ENCODE results near the gene ZNF644. TPM values are rescaled to one million over a fixed set of nuclear protein-coding genes. Genes with fewer than 3 reads are reported as not detected.
"Not testable (repeated sequence)": the region's sequence is repeated elsewhere in the genome, so short reads cannot be mapped to it uniquely, and the experiment has no call there.

The ZNF644 gene
- total RNA-seq, 1 donor from 2014 or later, result 60.4 TPM

- intact Hi-C loops (cut with micrococcal nuclease), result no loop called here
- peaks cover 48% of the 10 kb centered on the region for H3K36me3 Mint-ChIP-seq (ENCODE audit: low read depth)
- no peaks in the 10 kb centered on the region for H3K4me1 Mint-ChIP-seq (ENCODE audit: low read depth)
- H3K4me3 Mint-ChIP-seq, result no peak overlapping the region
- no peaks in the 10 kb centered on the region for H3K9me3 Mint-ChIP-seq
- no peaks in the 10 kb centered on the region for H3K27me3 Mint-ChIP-seq (ENCODE audit: insufficient read depth)
- H3K27ac Mint-ChIP-seq, result no peak overlapping the region
- DNase-seq (ENCODE audit: low spot score), result no peak
These were observed 85.8 kb downstream of the ZNF644 start for GRCh38 chr1:90936061-90936460.

DNA sequence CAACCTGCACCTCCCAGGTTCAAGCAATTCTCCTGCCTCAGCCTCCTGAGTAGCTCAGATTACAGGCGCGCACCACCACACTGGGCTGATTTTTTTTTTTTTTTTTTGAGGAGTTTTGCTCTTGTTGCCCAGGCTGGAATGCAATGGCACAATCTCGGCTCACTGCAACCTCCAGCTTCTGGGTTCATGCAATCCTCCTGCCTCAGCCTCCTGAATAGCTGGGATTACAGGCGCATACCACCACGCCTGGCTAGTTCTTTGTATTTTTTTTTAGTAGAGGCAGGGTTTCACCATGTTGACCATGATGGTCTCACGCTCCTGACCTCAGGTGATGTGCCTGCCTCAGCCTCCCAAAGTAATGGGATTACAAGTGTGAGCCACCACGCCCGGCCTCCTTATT, 93.6 kb downstream of the ZNF644 start:
- H3K9me3 Mint-ChIP-seq; intact Hi-C loops (cut with micrococcal nuclease); H3K27me3 Mint-ChIP-seq (ENCODE audit: insufficient read depth); DNase-seq (ENCODE audit: low spot score); H3K4me3 Mint-ChIP-seq; H3K27ac Mint-ChIP-seq: not testable (repeated sequence)
- peaks cover 29% of the 10 kb centered on the region for H3K36me3 Mint-ChIP-seq (ENCODE audit: low read depth)
- peaks cover 36% of the 10 kb centered on the region for H3K4me1 Mint-ChIP-seq (ENCODE audit: low read depth)

DNA sequence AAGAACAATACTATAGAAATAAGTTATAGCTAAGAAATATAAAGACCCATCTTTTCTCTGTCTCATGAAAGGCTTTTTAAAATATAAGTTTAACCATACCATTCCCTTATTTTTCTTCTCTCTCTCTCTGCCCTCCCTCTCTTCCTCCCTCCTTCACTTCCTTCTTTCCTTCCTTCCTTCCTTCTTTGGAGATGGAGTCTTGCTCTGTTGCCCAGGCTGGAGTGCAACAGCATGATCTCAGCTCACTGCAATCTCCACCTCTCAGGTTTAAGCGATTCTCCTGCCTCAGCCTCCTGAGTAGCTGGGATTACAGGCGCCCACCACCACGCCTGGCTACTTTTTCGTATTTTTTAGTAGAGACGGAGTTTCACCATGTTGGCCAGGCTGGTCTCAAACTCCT, 94.2 kb downstream of the ZNF644 start:
- DNase-seq (ENCODE audit: low spot score); intact Hi-C loops (cut with micrococcal nuclease); H3K27ac Mint-ChIP-seq; H3K4me3 Mint-ChIP-seq; H3K27me3 Mint-ChIP-seq (ENCODE audit: insufficient read depth); H3K9me3 Mint-ChIP-seq: not testable (repeated sequence)
- peaks cover 29% of the 10 kb centered on the region for H3K36me3 Mint-ChIP-seq (ENCODE audit: low read depth)
- H3K4me1 Mint-ChIP-seq (ENCODE audit: low read depth), result peaks cover 39% of the 10 kb centered on the region

- H3K27ac Mint-ChIP-seq, result no peak overlapping the region
- no peak overlapping the region for H3K4me3 Mint-ChIP-seq
- intact Hi-C loops (cut with micrococcal nuclease), result no loop called here
- DNase-seq (ENCODE audit: low spot score), result no peak
- H3K36me3 Mint-ChIP-seq (ENCODE audit: low read depth), result peaks cover 33% of the 10 kb centered on the region
- peaks cover 45% of the 10 kb centered on the region for H3K4me1 Mint-ChIP-seq (ENCODE audit: low read depth)
- H3K27me3 Mint-ChIP-seq (ENCODE audit: insufficient read depth), result no peaks in the 10 kb centered on the region
- H3K9me3 Mint-ChIP-seq, result no peaks in the 10 kb centered on the region
These were observed 94.9 kb downstream of the ZNF644 start for GRCh38 chr1:90926971-90927370.

- no peak for DNase-seq (ENCODE audit: low spot score)
- Mint-ChIP-seq H3K4me1 (ENCODE audit: low read depth) (peaks cover 49% of the 10 kb centered on the region), H3K36me3 (ENCODE audit: low read depth) (peaks cover 36% of the 10 kb centered on the region), H3K27me3 (ENCODE audit: insufficient read depth) (no peaks in the 10 kb centered on the region), H3K4me3 (no peak overlapping the region), H3K9me3 (no peaks in the 10 kb centered on the region), H3K27ac (no peak overlapping the region)
- intact Hi-C loops (cut with micrococcal nuclease), result no loop called here
These were observed 95.6 kb downstream of the ZNF644 start for GRCh38 chr1:90925928-90926869.

DNA sequence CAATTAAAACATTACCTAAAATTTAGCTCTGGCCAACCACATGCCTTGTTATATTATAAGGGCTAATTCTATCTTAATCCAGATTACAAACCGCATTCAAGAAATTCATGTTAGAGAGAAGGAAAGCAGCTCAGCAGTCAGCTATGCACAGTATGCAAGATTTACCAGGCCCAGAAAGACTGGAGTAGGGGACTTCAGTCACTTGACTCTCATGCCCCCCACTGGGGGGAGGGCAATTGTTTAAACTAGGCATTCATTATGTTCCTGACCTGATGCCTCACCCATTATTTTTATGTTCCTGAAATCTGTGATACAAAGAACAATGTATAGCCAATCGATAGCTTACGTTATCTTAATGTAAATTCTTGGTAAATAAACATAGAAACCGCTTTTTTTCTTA, 96.9 kb downstream of the ZNF644 start:
- no peak for DNase-seq (ENCODE audit: low spot score)
- H3K4me3 Mint-ChIP-seq, result no peak overlapping the region
- no peak overlapping the region for H3K27ac Mint-ChIP-seq
- H3K36me3 Mint-ChIP-seq (ENCODE audit: low read depth), result peaks cover 36% of the 10 kb centered on the region
- peaks cover 53% of the 10 kb centered on the region for H3K4me1 Mint-ChIP-seq (ENCODE audit: low read depth)
- H3K27me3 Mint-ChIP-seq (ENCODE audit: insufficient read depth), result no peaks in the 10 kb centered on the region
- intact Hi-C loops (cut with micrococcal nuclease), result no loop called here
- no peaks in the 10 kb centered on the region for H3K9me3 Mint-ChIP-seq

DNA sequence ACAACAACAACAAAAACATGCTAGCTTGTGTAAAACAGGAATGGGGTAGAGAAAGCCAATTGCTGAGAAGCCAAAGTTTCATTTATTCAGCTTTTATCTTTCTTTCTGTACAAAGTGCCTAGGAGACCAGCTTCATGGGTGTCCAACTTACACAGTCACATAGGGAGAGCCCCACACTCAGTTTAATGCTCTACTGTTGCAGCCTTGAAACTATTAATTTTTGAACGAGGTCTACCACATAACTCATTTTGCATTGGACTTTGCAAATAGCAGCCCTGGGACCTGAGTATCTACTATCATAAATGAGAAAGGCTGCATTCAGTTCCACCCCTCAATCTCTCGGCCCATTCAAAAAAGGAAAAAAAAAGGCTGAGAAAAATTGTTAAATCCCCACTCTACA, 98.8 kb downstream of the ZNF644 start:
- intact Hi-C loops (cut with micrococcal nuclease), result no loop called here
- peaks cover 29% of the 10 kb centered on the region for H3K36me3 Mint-ChIP-seq (ENCODE audit: low read depth)
- no peak overlapping the region for H3K4me3 Mint-ChIP-seq
- no peaks in the 10 kb centered on the region for H3K27me3 Mint-ChIP-seq (ENCODE audit: insufficient read depth)
- DNase-seq (ENCODE audit: low spot score), result no peak
- H3K4me1 Mint-ChIP-seq (ENCODE audit: low read depth), result peaks cover 60% of the 10 kb centered on the region
- H3K27ac Mint-ChIP-seq, result no peak overlapping the region
- H3K9me3 Mint-ChIP-seq, result no peaks in the 10 kb centered on the region

GRCh38 chr1:90922202-90922601, 99.6 kb downstream of the ZNF644 start:
- Mint-ChIP-seq H3K36me3 (ENCODE audit: low read depth) (peaks cover 30% of the 10 kb centered on the region), H3K4me3 (no peak overlapping the region), H3K27me3 (ENCODE audit: insufficient read depth) (no peaks in the 10 kb centered on the region), H3K4me1 (ENCODE audit: low read depth) (peaks cover 58% of the 10 kb centered on the region), H3K27ac (no peak overlapping the region), H3K9me3 (no peaks in the 10 kb centered on the region)
- intact Hi-C loops (cut with micrococcal nuclease), result no loop called here
- no peak for DNase-seq (ENCODE audit: low spot score)

GRCh38 chr1:90919900-90920299, 101.9 kb downstream of the ZNF644 start:
- no peak for DNase-seq (ENCODE audit: low spot score)
- H3K27ac Mint-ChIP-seq, result no peak overlapping the region
- no peak overlapping the region for H3K4me3 Mint-ChIP-seq
- H3K27me3 Mint-ChIP-seq (ENCODE audit: insufficient read depth), result no peaks in the 10 kb centered on the region
- peaks cover 41% of the 10 kb centered on the region for H3K4me1 Mint-ChIP-seq (ENCODE audit: low read depth)
- H3K9me3 Mint-ChIP-seq, result no peaks in the 10 kb centered on the region
- intact Hi-C loops (cut with micrococcal nuclease), result loop anchor here (2.0 to 5.0 kb wide), 2 partner anchors 43 to 97 kb away; no protein-coding TSS in a partner anchor
- H3K36me3 Mint-ChIP-seq (ENCODE audit: low read depth), result peaks cover 21% of the 10 kb centered on the region

DNA sequence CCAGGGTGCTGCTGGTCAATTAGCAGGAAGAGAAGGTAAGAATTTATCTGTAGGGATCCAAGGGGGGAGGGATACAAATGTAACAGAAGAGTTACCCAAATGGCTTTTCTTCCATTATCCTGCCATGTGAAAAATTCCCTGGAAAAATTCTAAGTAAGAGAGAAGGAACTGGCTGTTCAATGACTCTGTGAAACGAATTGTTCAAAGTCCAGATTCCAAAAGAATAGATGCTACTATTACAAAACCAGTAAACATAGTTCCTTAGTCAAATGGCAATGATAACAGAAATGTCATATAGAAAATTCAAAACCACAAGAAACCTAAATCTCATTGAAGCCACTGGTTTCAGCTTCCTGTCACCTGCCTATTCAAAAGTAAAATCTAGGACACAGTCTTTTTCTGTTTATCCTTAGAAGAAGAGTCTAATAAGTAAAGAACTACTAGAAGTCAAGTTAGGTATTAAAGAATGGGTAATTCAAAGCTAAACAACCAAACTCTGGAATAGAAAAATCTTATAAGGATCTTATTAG, 102.6 kb downstream of the ZNF644 start:
- Mint-ChIP-seq H3K4me3 (no peak overlapping the region), H3K36me3 (ENCODE audit: low read depth) (peaks cover 20% of the 10 kb centered on the region), H3K9me3 (no peaks in the 10 kb centered on the region), H3K27ac (no peak overlapping the region), H3K27me3 (ENCODE audit: insufficient read depth) (no peaks in the 10 kb centered on the region), H3K4me1 (ENCODE audit: low read depth) (peaks cover 38% of the 10 kb centered on the region)
- intact Hi-C loops (cut with micrococcal nuclease), result loop anchor here (2.0 to 5.0 kb wide), 2 partner anchors 44 to 98 kb away; no protein-coding TSS in a partner anchor
- DNase-seq (ENCODE audit: low spot score), result no peak

- no peaks in the 10 kb centered on the region for H3K27me3 Mint-ChIP-seq (ENCODE audit: insufficient read depth)
- no peak for DNase-seq (ENCODE audit: low spot score)
- H3K4me1 Mint-ChIP-seq (ENCODE audit: low read depth), result no peaks in the 10 kb centered on the region
- intact Hi-C loops (cut with micrococcal nuclease), result no loop called here
- H3K4me3 Mint-ChIP-seq, result no peak overlapping the region
- no peaks in the 10 kb centered on the region for H3K9me3 Mint-ChIP-seq
- no peak overlapping the region for H3K27ac Mint-ChIP-seq
- H3K36me3 Mint-ChIP-seq (ENCODE audit: low read depth), result peaks cover 6% of the 10 kb centered on the region
These were observed 110.5 kb downstream of the ZNF644 start for GRCh38 chr1:90911353-90911752.

GRCh38 chr1:90902672-90903071, 119.2 kb downstream of the ZNF644 start:
- no peak overlapping the region for H3K4me3 Mint-ChIP-seq
- no peak overlapping the region for H3K27ac Mint-ChIP-seq
- H3K9me3 Mint-ChIP-seq, result no peaks in the 10 kb centered on the region
- no peaks in the 10 kb centered on the region for H3K4me1 Mint-ChIP-seq (ENCODE audit: low read depth)
- intact Hi-C loops (cut with micrococcal nuclease), result no loop called here
- no peak for DNase-seq (ENCODE audit: low spot score)
- no peaks in the 10 kb centered on the region for H3K27me3 Mint-ChIP-seq (ENCODE audit: insufficient read depth)
- H3K36me3 Mint-ChIP-seq (ENCODE audit: low read depth), result peaks cover 17% of the 10 kb centered on the region

DNA sequence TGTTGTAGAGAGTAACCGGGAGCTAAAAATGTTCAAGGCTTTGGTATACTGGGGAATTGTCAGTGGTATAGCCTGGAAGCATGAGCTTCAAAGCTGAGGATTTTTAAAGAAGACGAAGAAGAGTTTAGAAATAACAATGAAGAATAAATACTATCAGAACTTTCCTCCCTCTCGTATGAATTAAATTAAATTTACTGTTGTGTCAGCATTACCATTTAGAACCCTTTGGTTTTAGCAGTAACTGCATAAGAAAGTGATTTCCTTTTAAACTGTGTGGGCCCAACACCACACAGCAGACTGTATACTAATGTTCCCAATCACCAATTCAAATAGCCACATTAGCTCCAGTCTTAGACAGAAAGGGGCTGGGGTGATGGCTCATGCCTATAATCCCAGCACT, 122.6 kb downstream of the ZNF644 start:
- DNase-seq (ENCODE audit: low spot score), result no peak
- intact Hi-C loops (cut with micrococcal nuclease), result no loop called here
- Mint-ChIP-seq H3K27ac (no peak overlapping the region), H3K4me3 (no peak overlapping the region), H3K36me3 (ENCODE audit: low read depth) (peaks cover 22% of the 10 kb centered on the region), H3K9me3 (no peaks in the 10 kb centered on the region), H3K27me3 (ENCODE audit: insufficient read depth) (no peaks in the 10 kb centered on the region), H3K4me1 (ENCODE audit: low read depth) (no peaks in the 10 kb centered on the region)
